ENCODE results near the gene ADARB1.

ADARB1 gene

GRCh38 chr21:45054927-45055612 lies 19.3 kb upstream of the ADARB1 start:
- no peak for DNase-seq (ENCODE audit: low read depth in 2 of 2, low spot score in 1 of 2)

GRCh38 chr21:45055861-45056260 lies 18.5 kb upstream of the ADARB1 start:
- no peak for DNase-seq (ENCODE audit: low read depth in 2 of 2, low spot score in 1 of 2)

- DNase-seq (ENCODE audit: low read depth in 2 of 2, low spot score in 1 of 2), result no peak
Observed at GRCh38 chr21:45056296-45056904, 18.0 kb upstream of the ADARB1 start.

GRCh38 chr21:45056917-45057560 lies 17.3 kb upstream of the ADARB1 start:
- no peak for DNase-seq (ENCODE audit: low read depth in 2 of 2, low spot score in 1 of 2)

- DNase-seq (ENCODE audit: low read depth in 2 of 2, low spot score in 1 of 2), result no peak
Observed at GRCh38 chr21:45057886-45058285, 16.5 kb upstream of the ADARB1 start.

GRCh38 chr21:45059121-45059520 lies 15.3 kb upstream of the ADARB1 start:
- DNase-seq (ENCODE audit: low read depth in 2 of 2, low spot score in 1 of 2), result no peak

- DNase-seq (ENCODE audit: low read depth in 2 of 2, low spot score in 1 of 2), result no peak
Observed at GRCh38 chr21:45060089-45060488, 14.3 kb upstream of the ADARB1 start.

GRCh38 chr21:45060675-45061311 lies 13.6 kb upstream of the ADARB1 start:
- no peak for DNase-seq (ENCODE audit: low read depth in 2 of 2, low spot score in 1 of 2)

- no peak for DNase-seq (ENCODE audit: low read depth in 2 of 2, low spot score in 1 of 2)
Observed at GRCh38 chr21:45064091-45064490, 10.3 kb upstream of the ADARB1 start.

GRCh38 chr21:45064618-45065399 lies 9.6 kb upstream of the ADARB1 start:
- no peak for DNase-seq (ENCODE audit: low read depth in 2 of 2, low spot score in 1 of 2)

- DNase-seq (ENCODE audit: low read depth in 2 of 2, low spot score in 1 of 2), result no peak
Observed at GRCh38 chr21:45067462-45068285, 6.7 kb upstream of the ADARB1 start.

GRCh38 chr21:45069085-45069484 lies 5.3 kb upstream of the ADARB1 start:
- no peak for DNase-seq (ENCODE audit: low read depth in 2 of 2, low spot score in 1 of 2)

GRCh38 chr21:45069711-45070110 lies 4.7 kb upstream of the ADARB1 start:
- no peak for DNase-seq (ENCODE audit: low read depth in 2 of 2, low spot score in 1 of 2)

GRCh38 chr21:45071078-45071873 lies 3.1 kb upstream of the ADARB1 start:
- no peak for DNase-seq (ENCODE audit: low read depth in 2 of 2, low spot score in 1 of 2)

GRCh38 chr21:45071874-45072737 lies 2.3 kb upstream of the ADARB1 start:
- no peak for DNase-seq (ENCODE audit: low read depth in 2 of 2, low spot score in 1 of 2)

- no peak for DNase-seq (ENCODE audit: low read depth in 2 of 2, low spot score in 1 of 2)
Observed at GRCh38 chr21:45072738-45073300, 1.6 kb upstream of the ADARB1 start.

- DNase-seq (ENCODE audit: low read depth in 2 of 2, low spot score in 1 of 2), result no peak
Observed at GRCh38 chr21:45073301-45074047, 906 bp upstream of the ADARB1 start.

Measured in stimulated activated CD8-positive, alpha-beta memory T cell treated with anti-CD3 and anti-CD28 coated beads, Interleukin-4, amount 100 ng/mL, for 1 hour (primary cell).